ENCODE measurements around the gene UBE2QL1. TPM values are rescaled to one million over a fixed set of nuclear protein-coding genes. Genes with fewer than 3 reads are reported as not detected.

The UBE2QL1 gene
- total and polyA plus RNA-seq, 2 of the 8 experiments (the other 6 are each of a cell fraction or from before 2014, with no cell fraction given) = 0.43 to 0.65 TPM

DNA sequence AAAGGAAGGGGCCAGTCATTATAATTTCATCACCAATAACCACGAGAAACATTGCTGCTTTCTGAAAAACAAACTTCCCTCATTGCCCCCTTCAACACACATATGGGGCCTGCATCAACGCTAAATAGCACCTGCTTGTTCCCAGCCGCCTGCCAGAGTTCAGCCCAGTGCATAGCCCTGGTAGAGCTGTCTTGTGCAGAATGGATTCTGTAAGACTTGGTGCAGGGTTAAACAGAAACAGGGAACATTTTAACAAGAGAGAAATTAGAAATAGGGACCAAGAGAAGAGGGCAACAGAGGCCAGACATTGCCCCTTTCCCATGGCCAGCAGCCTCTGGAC is 56.7 kb downstream of the UBE2QL1 start:
- H2BK20ac ChIP-seq (ENCODE audit: low read length) = no peak overlapping the region
- H3K4me3 ChIP-seq (ENCODE audit: extremely low read depth in 1 of 4, insufficient read depth in 2 of 4, low read depth in 3 of 4, low read length in 4 of 4) = no peak overlapping the region
- no peak overlapping the region for H2BK5ac ChIP-seq (ENCODE audit: low read depth, low read length)
- no peak overlapping the region for H4K5ac ChIP-seq (ENCODE audit: insufficient read length, low read depth, low read length)
- no peak overlapping the region for H3K4me2 ChIP-seq (ENCODE audit: insufficient read depth in 1 of 2, low read depth in 2 of 2, low read length in 2 of 2)
- no peak overlapping the region for H3K14ac ChIP-seq (ENCODE audit: insufficient read length)
- no peak for FAIRE-seq
- no peaks in the 10 kb centered on the region for H3K27me3 ChIP-seq (replicated peaks in 1 of 4; ENCODE audit: control insufficient read depth in 3 of 4, extremely low read depth in 1 of 4, insufficient read depth in 3 of 4, low read length in 3 of 4)
- no peak overlapping the region for H3K18ac ChIP-seq (ENCODE audit: extremely low read depth, low read length)
- H3K79me1 ChIP-seq (ENCODE audit: low read depth, low read length) = no peaks in the 10 kb centered on the region
- H4K8ac ChIP-seq (ENCODE audit: extremely low read depth, insufficient read depth, low read length) = no peak overlapping the region; the same call in 1 of the 2 replicates
- H3K56ac ChIP-seq (replicated peaks; ENCODE audit: insufficient read length, low read depth, low read length) = no peak overlapping the region
- H2BK15ac ChIP-seq (ENCODE audit: low read length) = no peak overlapping the region
- no peak overlapping the region for H2BK12ac ChIP-seq (ENCODE audit: low read depth, low read length)
- H3K23me2 ChIP-seq (ENCODE audit: low read depth, low read length) = peaks cover 3% of the 10 kb centered on the region; the same call in 1 of the 2 replicates
- no peaks in the 10 kb centered on the region for H3K9me3 ChIP-seq (ENCODE audit: insufficient read depth in 2 of 2, low read depth in 1 of 2, low read length in 1 of 2)
- WGBS, 2 experiments (ENCODE audit: extremely low coverage in 1 of 2, insufficient coverage in 1 of 2, insufficient read length in 1 of 2, insufficient replicate concordance in 2 of 2, low coverage in 1 of 2, low lambda C conversion rate in 2 of 2, missing lambda C conversion rate in 1 of 2) = 94% methylated on average over 3 of the region's 3 CpGs; no CpG with 5 or more reads in 1 of the 2 experiments
- no peaks in the 10 kb centered on the region for H4K20me1 ChIP-seq (replicated peaks in 1 of 2; ENCODE audit: control insufficient read depth in 1 of 2, insufficient read depth in 2 of 2, low read length in 2 of 2)
- H3K36me3 ChIP-seq (ENCODE audit: control insufficient read depth in 2 of 4, insufficient read depth in 4 of 4, low read length in 3 of 4) = no peaks in the 10 kb centered on the region
- H4K91ac ChIP-seq (replicated peaks; ENCODE audit: insufficient read length, low read length) = no peak overlapping the region
- no peak for DNase-seq (ENCODE audit: low read depth in 1 of 2, low spot score in 2 of 2)
- ChIA-PET CTCF (ENCODE audit: partially characterized antibody) (interaction anchor here (0.7 kb wide), 1 partner anchor 503 kb away, joined by 3 read pairs; no protein-coding TSS in a partner anchor), POLR2A (ENCODE audit: partially characterized antibody) (no interaction called here)
- TF ChIP-seq GTF2F1 (IDR thresholded peaks at IDR 0.05; ENCODE audit: borderline replicate concordance, low read depth, low read length) = no peak
- H3K4me1 ChIP-seq (replicated peaks in 1 of 4; ENCODE audit: control insufficient read depth in 3 of 4, insufficient read depth in 4 of 4, low read length in 3 of 4) = no peaks in the 10 kb centered on the region
- H3K23ac ChIP-seq (ENCODE audit: insufficient read length) = no peak overlapping the region
- no peak overlapping the region for H3K4ac ChIP-seq (replicated peaks; ENCODE audit: insufficient read length, low read depth, low read length)
- H2BK120ac ChIP-seq (replicated peaks; ENCODE audit: low read depth, low read length) = no peak overlapping the region
- H3K9ac ChIP-seq (replicated peaks in 1 of 4; ENCODE audit: extremely low read depth in 1 of 4, low read depth in 3 of 4, low read length in 3 of 4) = no peak overlapping the region
- H3K27ac ChIP-seq (ENCODE audit: low read depth, low read length) = no peak overlapping the region
- no peak overlapping the region for H2AFZ ChIP-seq (ENCODE audit: low read length)
- H2AK5ac ChIP-seq (ENCODE audit: low read depth, low read length) = no peak overlapping the region
- no peaks in the 10 kb centered on the region for H3K79me2 ChIP-seq (ENCODE audit: control insufficient read depth in 1 of 2, insufficient read depth in 2 of 2, low read length in 2 of 2)

All from H1 (cell line).